ENCODE measurements around the gene TUSC2. TPM values are rescaled to one million over a fixed set of nuclear protein-coding genes. Genes with fewer than 3 reads are reported as not detected.

Gene TUSC2
- total and polyA plus RNA-seq, 10 of the 15 experiments (the other 5 are each of a cell fraction or from before 2014, with no cell fraction given), result 4.0 to 73.8 (median 34.3) TPM

DNA sequence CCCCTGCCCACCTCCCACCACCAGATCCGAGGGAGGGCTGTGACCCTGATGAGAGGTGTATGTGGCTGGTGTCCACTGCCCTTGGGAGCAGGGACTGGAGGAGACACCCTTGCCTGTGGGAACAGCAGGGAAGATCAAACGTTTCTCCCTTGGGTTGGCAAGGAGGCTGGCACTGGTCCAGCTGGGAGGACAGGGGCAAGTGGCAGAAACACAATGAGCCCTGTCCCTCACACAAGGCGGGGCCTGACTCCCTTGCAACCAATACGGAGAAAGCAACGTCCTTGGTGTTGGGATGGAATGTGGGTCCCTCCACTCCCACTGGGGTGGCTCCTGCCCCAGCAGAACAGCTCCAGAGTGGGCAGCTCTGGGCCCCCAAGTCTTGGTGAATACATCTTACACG is 10.7 kb downstream of the TUSC2 start:
- CTCF ChIA-PET, result interaction anchor here (0.5 to 1.5 kb wide), 2 partner anchors 11 to 70 kb away, joined by 3 to 4 read pairs; partner anchors contain the start of gene TUSC2
- Histone ChIP-seq H3K9ac (ENCODE audit: control insufficient read depth, insufficient read depth, low read length) (no peak overlapping the region), H4K20me1 (ENCODE audit: control insufficient read depth, insufficient read depth) (no peaks in the 10 kb centered on the region), H3K27me3 (replicated peaks in 1 of 2; ENCODE audit: control insufficient read depth in 2 of 2, insufficient read depth in 2 of 2, low read length in 1 of 2) (no peaks in the 10 kb centered on the region), H3K36me3 (ENCODE audit: control insufficient read depth in 2 of 2, insufficient read depth in 2 of 2, low read length in 1 of 2) (peaks cover 0 to 2% of the 10 kb centered on the region in 2 experiments; a peak in 1 of 4 replicates), H3K27ac (ENCODE audit: control insufficient read depth, insufficient read depth) (no peak overlapping the region), H3K4me2 (ENCODE audit: control insufficient read depth, insufficient read depth) (no peak overlapping the region), H2AFZ (ENCODE audit: control insufficient read depth, low read depth, low read length) (no peak overlapping the region), H3K9me3 (replicated peaks; ENCODE audit: control insufficient read depth, insufficient read depth, low read length) (no peaks in the 10 kb centered on the region), H3K4me3 (no peak overlapping the region), H3K79me2 (ENCODE audit: control insufficient read depth, insufficient read depth, low read length) (peaks cover 5% of the 10 kb centered on the region), H3K4me1 (ENCODE audit: control insufficient read depth, insufficient read depth, low read length) (peaks cover 22% of the 10 kb centered on the region)
- WGBS (ENCODE audit: insufficient coverage, insufficient replicate concordance, low lambda C conversion rate, missing lambda C conversion rate), result 58% methylated on average over 6 of the region's 6 CpGs
- DNase-seq (ENCODE audit: low read depth, low spot score) (no peak), FAIRE-seq (no peak), ATAC-seq (no peak)
- intact Hi-C loops (cut with micrococcal nuclease; ENCODE audit: unreplicated experiment), result no loop called here
- TF ChIP-seq, protein P1, sequence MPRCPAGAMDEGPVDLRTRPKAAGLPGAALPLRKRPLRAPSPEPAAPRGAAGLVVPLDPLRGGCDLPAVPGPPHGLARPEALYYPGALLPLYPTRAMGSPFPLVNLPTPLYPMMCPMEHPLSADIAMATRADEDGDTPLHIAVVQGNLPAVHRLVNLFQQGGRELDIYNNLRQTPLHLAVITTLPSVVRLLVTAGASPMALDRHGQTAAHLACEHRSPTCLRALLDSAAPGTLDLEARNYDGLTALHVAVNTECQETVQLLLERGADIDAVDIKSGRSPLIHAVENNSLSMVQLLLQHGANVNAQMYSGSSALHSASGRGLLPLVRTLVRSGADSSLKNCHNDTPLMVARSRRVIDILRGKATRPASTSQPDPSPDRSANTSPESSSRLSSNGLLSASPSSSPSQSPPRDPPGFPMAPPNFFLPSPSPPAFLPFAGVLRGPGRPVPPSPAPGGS (IDR thresholded peaks at IDR 0.05; ENCODE audit: borderline replicate concordance, insufficient read depth, low read depth, low read length, poor library complexity, severe bottlenecking), result no peak
- no peak for TF ChIP-seq PML (IDR thresholded peaks at IDR 0.05; ENCODE audit: low read length)
- TF ChIP-seq, protein P2, sequence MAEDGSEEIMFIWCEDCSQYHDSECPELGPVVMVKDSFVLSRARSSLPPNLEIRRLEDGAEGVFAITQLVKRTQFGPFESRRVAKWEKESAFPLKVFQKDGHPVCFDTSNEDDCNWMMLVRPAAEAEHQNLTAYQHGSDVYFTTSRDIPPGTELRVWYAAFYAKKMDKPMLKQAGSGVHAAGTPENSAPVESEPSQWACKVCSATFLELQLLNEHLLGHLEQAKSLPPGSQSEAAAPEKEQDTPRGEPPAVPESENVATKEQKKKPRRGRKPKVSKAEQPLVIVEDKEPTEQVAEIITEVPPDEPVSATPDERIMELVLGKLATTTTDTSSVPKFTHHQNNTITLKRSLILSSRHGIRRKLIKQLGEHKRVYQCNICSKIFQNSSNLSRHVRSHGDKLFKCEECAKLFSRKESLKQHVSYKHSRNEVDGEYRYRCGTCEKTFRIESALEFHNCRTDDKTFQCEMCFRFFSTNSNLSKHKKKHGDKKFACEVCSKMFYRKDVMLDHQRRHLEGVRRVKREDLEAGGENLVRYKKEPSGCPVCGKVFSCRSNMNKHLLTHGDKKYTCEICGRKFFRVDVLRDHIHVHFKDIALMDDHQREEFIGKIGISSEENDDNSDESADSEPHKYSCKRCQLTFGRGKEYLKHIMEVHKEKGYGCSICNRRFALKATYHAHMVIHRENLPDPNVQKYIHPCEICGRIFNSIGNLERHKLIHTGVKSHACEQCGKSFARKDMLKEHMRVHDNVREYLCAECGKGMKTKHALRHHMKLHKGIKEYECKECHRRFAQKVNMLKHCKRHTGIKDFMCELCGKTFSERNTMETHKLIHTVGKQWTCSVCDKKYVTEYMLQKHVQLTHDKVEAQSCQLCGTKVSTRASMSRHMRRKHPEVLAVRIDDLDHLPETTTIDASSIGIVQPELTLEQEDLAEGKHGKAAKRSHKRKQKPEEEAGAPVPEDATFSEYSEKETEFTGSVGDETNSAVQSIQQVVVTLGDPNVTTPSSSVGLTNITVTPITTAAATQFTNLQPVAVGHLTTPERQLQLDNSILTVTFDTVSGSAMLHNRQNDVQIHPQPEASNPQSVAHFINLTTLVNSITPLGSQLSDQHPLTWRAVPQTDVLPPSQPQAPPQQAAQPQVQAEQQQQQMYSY (CRISPR knock-in tag; IDR thresholded peaks at IDR 0.05), result no peak
- TF ChIP-seq POU2F2 (IDR thresholded peaks at IDR 0.05; ENCODE audit: borderline replicate concordance, low read depth, low read length), result no peak
- no peak for TF ChIP-seq NRF1 (conservative IDR thresholded peaks at IDR 0.05; ENCODE audit: low read depth, low read length)
- RAD21 ChIA-PET (ENCODE audit: unreplicated experiment), result interaction anchor here (0.9 kb wide), 1 partner anchor 18 kb away, joined by 3 read pairs; the partner anchor contains the start of genes HYAL3 and NAA80
- SMC1A ChIA-PET (ENCODE audit: uncharacterized antibody, unreplicated experiment), result interaction anchor here (0.7 to 1.3 kb wide), 3 partner anchors 18 to 44 kb away, joined by 3 to 4 read pairs (median 3); no protein-coding TSS in a partner anchor
- in situ Hi-C loops (cut with MboI), result no loop called here
- no TSS peak for BruUV-seq (replicated peaks)
- POLR2A ChIA-PET, result interaction anchor here (0.6 to 1.6 kb wide), 3 partner anchors 18 to 322 kb away, joined by 3 to 7 read pairs (median 4); partner anchors contain the start of genes HYAL3 and NAA80
